HT1080 (cell line): Measurements from ENCODE around the gene PRKN. TPM values are rescaled to one million over a fixed set of nuclear protein-coding genes. Genes with fewer than 3 reads are reported as not detected.

Source experiments
- DNase-seq: peaks from one replicate; pipeline ENCODE4 v3.0.0-alpha.2; 2015; ENCODE audit warnings: low read depth
- total RNA-seq: library from RNA; depleted of rRNA; stranded (reverse); fragments of >200 nt; shearing (Covaris generic); gene quantifications from 2 replicates; pipeline ENCODE4 v1.2.3, GENCODE V29; 2014; rRNA removed

Gene PRKN
- total RNA-seq, 1 experiment from 2014 or later = not detected

DNA sequence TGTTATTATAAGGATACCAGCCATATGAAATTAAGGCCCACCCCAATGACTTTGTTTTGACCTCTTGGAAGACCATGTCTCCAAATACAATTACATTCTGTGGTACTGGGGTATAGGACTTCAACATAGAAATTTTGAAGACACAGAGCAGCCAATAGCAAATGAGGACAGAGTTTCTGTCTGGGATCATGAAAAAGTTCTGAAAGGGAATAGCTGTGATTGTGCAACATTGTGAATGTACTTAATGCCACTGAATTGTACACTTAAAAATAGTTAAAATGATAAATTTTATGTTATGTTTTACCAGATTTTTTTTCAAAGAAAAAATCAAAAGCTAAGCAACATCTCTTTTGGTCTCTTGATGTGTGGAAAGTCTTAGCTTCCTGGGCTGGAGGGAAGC lies 1426.7 kb downstream of the PRKN start:
- no peak for DNase-seq

GRCh38 chr6:161299726-161300125 lies 1427.8 kb downstream of the PRKN start:
- no peak for DNase-seq

Other genes with a start within 250 kb of the PRKN start
- not detected in 2 replicates for gene PACRG, start 208 bp upstream of the PRKN start, total RNA-seq